Stimulated activated naive CD8-positive, alpha-beta T cell treated with anti-CD3 and anti-CD28 coated beads, Interleukin-15, Interleukin-2, amounts not matched to agents 100 U/mL and 50 U/mL, for 24 hours (primary cell): ENCODE measurements around the gene USP20.
"Not testable (repeated sequence)": the region's sequence is repeated elsewhere in the genome, so short reads cannot be mapped to it uniquely, and the experiment has no call there.

Source experiments
- ATAC-seq: fragments of 150-1000 bp; cut with Tn5 transposase; one replicate; pipeline ENCODE4 v1.10.0; 2021
- DNase-seq: peaks from one replicate; pipeline ENCODE4 v3.0.0; 2021

Gene USP20

DNA sequence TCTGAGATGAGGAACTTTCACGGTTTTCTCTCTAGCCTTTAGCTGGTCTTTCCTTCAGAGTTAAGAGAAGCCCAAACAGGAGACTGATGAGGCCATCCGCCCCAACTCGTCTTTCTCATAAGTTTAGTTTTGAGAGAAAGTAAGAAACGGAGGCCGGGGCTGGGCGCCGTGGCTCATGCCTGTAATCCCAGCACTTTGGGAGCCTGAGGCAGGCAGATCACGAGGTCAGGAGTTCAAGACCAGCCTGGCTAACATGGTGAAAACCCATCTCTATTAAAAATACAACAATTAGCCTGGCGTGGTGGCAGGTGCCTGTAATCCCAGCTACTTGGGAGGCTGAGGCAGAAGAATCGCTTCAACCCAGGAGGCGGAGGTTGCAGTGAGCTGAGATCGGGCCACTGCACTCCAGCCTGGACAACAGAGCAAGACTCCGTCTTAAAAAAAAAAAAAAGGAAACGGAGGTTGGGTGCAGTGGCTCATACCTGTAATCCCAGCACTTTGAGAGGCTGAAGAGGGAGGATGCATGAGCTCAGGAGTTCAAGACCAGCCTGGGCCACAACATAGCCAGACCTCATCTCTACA is 55.6 kb downstream of the USP20 start:
- ATAC-seq, DNase-seq: not testable (repeated sequence)

DNA sequence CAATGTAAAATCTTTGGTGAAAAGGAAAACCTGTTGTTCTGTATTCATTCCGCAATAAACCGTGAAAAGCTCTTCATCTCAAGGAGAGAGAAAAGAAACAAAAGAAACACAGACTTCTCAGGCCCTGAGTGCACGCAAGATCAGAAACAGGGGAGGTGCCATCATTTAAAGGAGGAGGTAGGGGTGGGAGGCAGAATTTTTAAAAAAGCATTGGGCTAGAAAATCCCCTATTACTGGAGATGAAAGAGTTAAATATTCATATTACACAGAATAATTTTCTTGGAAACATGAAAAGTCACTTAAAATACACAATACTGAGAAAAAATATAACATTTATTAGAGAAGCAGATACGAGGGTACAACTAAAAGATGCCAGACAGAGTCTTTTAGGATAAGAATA is 56.3 kb downstream of the USP20 start:
- ATAC-seq (no peak), DNase-seq (no peak)

DNA sequence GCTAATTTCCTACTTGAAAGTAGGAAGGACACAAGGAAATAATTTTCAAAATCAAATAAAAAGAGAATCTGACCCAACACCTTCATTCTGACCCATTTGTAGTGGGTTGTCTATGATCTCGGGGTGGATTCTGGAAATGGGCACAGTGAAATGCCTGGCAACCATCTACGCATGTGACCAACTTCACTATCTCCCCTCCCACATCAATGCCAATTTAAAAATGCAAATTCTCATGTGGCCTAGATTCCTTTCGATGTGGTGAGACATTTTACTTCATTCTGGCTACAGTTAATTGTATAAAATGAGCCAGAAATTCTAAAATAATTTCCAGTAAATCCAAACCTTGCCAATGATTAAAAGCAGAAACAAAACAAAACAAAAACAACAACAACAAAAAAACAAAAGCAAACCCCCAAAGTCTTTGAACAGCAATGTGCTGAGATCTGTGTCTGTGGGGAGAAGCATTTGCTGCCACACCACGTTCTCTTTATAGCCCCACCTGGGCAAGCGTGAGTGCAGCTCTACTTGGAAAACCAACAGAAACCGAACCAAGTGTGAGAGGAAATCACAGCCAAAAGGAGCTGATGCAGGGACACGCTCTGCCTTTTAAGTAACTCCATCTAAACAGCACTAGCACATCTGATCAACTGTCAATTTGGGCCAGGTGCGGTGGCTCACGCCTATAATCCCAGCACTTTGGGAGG is 59.0 kb downstream of the USP20 start:
- DNase-seq (peak; percentile 40), ATAC-seq (no peak)

DNA sequence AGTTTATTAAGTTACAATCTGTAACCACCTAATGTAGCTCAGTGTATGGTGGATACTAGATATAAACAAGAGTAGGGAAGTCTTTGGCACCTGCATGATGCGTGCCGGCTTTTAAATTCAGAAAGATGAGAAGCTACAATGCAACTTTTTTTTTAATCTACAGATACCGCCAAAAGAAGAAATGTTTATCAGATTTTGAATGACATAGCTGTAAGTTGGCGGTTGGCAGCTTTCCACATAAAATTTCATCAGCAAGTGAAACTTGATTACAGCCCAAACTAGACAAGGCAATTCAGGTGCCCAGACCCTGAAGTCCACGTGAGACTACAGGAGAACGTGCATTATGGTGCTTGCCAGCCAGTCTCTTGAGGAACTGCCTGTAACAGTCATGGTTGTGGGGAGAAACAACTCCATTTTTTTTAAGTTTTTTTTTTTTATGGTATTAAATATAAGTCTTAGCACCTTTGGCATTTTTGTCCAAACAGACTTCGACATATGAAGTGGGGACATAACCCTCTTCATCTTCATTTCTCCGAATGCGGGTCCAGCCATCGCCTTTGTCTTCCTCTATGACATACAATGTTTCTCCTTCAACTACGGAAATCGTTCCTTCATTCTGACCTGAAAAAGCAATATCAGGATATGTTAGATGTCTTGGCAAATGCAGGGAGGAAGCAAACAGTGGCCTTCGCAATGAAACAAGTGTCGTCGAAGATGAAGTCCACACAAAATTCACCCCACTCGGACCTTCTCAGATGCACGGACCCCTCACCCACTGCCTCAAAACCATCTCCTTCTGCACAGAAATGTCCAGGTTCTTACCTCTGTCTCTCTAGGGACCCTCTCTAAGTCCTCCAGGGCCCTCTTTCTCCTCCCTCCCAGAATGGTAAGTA is 60.4 kb downstream of the USP20 start:
- DNase-seq (peak; percentile 42), ATAC-seq (no peak)

DNA sequence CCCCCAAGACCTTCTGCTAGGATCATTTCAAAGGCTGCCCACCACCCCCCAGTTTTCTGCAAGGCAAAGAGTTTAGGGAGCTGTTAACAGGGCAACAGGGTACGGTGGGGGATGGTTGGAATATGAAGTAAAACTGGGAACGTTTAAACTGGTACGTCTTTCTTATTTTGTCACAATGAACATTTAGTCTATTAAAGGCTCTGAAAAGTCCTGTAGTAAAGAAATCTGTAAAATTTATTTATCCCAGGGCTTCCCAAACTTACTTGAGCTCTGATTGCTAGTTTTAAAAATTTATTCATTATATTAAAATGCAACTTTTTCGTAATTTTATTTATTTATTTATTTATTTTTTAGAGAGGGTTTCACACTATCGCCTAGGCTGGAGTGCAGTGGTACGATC is 62.0 kb downstream of the USP20 start:
- ATAC-seq (no peak), DNase-seq (no peak)

DNA sequence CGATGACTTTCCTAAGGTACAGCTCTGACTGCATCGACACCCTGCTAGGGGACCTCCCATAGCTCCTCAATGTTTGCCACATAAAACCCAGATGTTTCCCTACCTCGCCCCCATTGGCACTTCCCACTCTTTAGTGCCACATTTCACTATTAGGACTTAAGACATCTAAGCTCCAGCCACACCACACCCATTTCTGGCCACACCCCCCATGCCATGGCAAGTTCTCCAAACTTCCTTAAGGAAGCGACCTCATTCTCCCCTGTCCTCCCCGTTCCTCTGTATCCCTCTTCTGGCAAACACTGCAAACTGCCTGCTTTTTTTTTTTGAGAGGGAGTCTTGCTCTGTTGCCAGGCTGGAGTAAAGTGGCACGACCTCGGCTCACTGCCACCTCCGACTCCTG is 62.9 kb downstream of the USP20 start:
- ATAC-seq (no peak), DNase-seq (no peak)

DNA sequence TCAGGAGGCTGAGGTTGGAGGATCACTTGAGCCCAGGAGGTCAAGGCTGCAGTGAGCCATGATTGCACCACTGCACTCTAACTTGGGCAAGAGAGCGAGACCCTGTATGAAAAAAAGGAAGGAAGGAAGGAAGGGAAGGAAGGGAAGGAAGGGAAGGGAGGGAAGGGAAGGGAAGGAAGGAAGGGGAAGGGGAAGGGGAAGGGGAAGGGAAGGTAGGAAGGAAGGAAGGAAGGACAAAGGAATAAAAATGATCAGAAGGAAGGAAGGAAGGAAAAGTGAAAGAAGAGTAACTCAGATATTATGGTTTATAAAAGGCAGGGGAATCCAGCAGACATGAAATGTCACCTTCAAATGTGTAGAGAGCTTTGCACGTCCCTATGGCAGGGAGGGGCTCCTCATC is 64.4 kb downstream of the USP20 start:
- ATAC-seq = no peak
- DNase-seq = no peak

DNA sequence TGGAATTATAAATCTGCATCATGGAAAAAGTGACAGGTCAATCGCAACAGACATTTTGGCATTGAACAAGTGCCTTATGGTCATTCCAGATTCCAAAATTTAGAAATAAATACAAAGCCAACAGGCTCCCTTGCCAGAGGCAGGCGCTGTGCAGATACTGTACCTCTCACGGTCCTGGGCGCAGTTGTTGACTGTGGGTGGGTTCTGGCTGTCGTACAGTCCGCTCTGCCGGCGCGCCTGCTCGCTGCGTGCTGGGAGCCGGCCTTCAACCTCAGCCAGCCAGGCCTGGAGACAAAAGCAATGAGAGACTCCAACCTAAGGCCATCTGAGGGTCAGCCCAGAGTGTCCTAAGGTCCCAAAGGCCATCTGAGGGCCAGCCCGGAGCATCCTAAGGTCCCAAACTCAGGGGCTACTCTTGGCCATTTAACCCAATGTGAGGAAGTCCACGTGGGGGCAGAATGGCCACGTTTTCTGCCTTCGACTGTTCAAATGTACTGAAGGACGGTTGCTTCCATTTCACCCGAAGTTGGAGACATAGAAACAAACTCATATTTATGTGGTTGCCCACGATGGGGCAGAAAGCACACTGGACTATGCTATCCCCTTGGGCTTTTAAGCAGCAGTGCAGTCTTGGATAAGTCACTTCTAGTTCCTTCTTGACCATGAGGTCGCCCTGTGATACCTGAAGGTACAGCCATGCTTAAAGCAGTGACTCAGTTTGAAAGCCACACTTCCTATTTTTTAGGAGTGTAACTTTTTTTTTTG is 65.2 kb downstream of the USP20 start:
- DNase-seq (no peak), ATAC-seq (peak; percentile 49)

DNA sequence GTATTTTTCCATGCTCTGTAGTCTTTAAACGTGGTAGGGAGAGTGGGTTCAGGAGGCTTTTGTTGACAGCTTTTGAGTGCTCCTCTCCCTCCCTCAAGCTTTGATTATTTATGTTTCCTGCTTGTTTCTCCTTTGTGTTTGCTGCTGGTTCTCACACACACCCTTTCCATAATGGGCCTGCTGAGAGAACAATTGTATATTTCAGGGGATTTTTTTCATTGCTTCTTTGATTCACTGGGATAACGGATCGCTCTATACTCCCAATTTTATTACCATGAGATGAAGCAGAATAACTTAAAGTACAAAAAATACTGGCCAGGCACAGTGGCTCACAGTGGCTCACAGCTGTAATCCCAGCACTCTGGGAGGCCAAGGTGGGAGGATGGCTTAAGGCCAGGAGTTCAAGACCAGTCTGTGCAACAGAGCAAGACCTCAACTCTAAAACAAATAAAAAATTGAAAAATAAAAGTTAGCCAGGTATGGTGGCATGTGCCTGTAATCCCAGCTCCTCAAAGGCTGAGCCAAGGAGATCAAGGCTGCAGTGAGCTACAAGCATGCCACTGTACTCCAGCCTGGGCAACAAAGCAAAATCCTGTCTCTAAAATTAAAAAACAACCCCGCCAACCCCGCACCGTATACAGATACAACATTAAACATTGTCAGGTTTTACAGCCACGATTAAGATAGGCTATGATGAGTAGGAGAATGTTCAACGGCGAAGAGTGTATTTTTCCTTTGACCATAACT is 66.9 kb downstream of the USP20 start:
- ATAC-seq (no peak), DNase-seq (no peak)

DNA sequence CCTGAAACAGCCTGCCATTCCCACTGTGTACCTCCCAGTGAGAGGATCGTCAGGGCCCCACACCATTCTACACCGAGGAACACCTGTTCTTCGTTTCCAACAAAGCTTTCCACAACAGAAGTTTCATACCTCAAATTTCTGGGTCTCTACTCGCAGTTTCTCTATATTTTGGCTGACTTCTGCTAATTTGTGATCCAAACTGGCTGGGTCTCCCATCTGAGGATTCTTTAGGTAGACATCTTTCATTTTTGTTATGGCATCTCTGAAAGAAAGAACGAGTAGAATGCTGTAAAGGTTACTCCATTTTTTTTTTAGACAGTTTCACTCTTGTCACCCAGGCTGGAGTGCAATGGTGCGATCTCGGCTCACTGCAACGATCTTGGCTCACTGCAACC is 67.5 kb downstream of the USP20 start:
- ATAC-seq = no peak
- DNase-seq = no peak

DNA sequence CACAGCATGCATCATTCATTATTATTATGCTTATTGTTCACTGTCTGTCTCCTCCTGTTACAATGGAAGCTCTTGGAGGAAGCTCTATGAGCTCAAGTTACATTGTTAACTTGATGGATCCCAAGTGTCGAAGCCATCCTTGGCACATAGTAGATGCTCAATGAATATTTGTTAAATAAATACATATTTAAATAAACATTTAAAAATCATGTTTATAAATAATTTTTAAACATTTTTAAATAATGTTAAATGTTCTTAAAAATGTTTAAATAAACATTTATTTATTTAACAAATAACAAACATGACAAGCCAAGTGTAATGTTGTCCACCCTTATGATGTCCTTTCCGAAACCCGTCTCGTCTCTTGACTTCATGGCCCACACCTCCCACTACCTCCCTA is 69.5 kb downstream of the USP20 start:
- DNase-seq = no peak
- ATAC-seq = no peak

DNA sequence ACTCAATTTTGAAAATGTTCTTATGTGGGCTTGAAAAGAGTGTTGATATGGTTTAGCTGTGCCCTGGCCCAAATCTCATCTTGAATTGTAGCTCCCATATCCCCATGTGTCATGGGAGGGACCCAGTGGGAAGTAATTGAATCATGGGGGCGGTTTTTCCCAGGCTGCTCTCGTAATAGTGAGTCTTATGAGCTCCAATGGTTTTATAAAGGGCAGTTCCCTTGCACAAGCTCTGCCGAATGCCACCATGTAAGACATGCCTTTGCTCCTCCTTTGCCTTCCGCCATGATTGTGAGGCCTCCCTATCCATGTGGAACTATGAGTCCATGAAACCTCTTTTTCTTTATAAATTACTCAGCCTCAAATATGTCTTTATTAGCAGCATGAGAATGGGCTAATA is 71.0 kb downstream of the USP20 start:
- ATAC-seq = no peak
- no peak for DNase-seq

DNA sequence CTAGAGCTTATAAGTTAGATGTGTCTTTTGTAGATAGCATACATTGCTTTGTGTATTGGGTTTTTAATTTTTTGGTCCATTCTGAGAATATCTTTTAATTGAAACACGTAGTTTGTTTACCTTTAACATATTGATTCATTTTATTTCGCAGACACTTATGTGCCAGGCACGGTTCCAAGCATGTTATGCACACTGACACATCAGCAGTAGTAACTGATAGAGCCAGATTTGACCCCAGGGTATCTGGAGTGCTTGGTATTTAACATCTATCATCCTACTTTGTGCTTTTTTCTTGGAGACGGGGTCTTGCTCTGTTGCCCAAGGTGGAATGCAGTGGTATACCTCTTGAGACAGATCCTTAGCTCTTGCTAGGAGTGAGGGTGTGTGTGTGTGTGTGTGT is 71.9 kb downstream of the USP20 start:
- no peak for ATAC-seq
- no peak for DNase-seq

DNA sequence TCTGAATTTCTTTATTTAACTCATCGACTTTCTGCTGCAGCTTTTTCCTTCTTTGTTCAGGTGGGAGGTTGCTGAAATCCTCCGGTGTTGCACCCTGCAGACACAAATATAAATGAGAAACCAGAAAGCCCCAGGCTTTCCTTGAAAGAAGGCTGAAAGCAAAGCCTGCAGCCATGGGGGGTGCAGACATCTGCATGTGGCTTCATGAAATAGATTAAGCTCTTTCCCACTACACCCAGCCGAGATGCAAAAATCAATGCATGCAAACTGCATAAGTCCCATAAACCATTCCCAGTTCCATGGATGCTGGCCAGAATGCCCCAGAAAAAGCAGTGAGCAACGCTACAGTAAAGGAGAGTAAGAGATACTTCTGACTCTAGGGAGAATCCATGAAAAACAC is 73.6 kb downstream of the USP20 start:
- no peak for ATAC-seq

DNA sequence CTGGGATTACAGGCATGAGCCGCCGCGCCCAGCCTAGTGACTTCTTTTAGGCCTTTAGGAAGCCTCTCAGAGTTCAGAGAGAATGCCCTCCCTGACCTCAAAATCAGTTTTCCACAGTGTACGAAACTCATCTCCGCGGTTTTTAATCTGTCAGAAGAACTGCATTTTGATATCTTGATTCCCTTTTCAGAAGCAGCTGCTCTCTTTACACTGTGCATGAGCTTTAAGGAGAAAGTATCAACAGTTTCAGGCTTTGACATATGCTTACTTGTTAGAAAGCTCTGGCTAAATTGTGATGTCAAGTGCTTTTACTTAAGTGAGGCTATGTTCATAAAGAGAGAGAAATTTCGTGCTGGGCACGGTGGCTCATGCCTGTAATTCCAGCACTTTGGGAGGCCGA is 74.6 kb downstream of the USP20 start:
- DNase-seq = no peak
- ATAC-seq = no peak

More for the DNA sequence above, 73.6 kb downstream of the USP20 start:
- DNase-seq = no peak

DNA sequence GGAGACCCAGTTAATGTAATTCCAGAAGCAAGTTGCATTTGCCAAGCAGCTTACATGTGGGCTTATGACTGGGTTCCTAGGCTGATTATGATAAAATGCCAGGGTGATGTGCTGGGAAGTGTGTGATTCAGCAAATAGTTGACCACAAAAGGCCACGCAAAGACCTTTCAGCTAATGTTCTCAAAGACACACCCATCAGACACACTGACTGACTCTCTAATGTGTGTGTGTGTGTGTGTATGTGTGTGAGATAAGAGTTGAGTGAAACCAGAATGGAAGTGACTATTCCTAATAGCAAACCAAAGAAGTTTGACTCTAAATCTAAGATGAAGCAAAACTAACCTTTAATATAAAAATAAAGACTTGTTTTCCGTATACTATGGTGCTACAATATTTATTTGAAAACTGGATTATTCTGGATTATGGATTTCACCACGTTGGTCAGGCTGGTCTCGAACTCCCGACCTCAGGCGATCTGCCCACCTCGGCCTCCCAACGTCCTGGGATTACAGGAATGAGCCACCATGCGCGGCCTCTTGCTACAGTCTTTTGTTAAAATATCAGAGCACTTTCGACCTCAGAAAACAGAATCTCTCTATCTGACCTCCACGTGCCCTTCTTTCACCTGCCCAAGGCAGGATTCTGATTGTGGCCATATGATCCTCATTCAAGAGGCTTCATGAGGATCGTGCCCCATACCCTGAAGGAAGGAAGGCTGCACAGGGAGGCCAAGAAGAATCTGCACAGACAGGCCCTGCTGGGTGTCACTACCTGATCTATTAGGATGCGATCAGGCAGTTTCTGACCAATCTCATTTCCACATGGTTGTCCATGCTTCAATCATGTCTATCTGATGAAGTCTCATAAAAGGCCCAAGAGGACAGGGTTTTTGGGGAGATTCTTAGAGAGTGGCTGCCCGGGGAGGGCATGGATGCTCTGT is 75.6 kb downstream of the USP20 start:
- DNase-seq (peak; percentile 33), ATAC-seq (peak; percentile 81)

DNA sequence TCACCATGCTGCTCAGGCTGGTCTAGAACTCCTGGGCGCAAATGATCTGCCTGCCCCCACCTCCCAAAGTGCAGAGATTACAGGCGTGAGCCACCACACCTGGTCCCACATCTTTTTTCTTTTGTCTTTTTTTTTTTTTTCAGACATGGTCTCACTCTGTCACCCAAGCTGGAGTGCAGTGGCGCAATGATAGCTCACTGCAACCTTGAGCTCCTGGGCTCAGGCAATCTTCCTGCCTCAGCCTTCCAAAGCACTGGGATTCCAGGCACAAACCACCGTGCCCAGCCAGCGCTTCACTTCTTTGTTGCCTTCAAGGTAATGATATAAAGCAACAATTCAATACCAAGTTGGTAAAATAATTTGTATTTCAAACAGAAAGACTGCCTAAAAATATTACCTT is 78.8 kb downstream of the USP20 start:
- DNase-seq (no peak), ATAC-seq (no peak)

DNA sequence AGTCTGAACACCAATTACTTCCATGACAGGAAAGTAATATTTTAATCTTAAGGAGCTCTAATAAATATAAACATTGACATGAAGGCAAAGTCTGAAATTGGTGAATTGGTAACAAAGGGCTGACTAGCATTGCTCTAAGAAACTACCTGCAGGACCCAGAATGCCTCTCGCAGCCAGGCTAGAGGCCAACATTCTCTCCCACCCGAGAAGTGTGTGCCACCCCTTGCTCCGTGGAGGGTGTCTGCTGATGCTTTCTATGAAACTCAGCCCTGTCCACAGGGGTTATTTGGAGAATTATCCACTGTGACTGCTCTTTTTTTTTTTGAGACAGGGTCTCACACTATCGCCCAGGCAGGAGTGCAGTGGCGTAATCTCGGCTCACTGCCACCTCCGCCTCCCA is 81.4 kb downstream of the USP20 start:
- DNase-seq (no peak), ATAC-seq (no peak)

DNA sequence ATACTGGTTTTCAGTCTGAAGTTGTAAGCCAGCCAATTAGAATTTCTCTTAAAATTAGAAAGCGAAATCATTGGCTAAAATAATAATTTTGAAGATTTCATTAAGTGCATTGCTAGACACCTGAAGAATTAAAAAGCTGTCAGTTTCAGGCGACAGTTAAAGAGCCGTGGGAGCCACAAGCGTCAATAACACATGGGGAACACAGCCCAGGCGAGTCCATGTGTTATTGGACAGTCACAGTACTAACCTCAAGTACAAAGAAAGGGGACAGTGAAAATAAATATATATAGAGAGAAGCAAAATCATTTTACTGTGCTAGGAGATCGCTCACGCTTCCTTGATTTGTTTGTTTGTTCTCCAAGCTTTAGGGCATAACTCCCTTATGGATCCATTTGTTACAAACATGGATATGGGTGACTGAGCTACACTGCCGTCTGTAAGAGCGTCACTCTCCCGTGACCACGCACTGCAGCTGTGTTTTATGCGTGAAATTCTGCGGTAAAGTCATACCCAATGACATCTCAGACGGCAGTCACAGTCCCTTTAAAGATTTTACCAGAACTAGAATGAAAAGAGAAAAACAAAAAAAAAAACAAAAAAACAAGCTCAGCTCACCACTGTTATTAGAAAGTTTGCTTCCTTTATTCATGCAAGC is 83.2 kb downstream of the USP20 start:
- DNase-seq = no peak
- ATAC-seq = no peak

DNA sequence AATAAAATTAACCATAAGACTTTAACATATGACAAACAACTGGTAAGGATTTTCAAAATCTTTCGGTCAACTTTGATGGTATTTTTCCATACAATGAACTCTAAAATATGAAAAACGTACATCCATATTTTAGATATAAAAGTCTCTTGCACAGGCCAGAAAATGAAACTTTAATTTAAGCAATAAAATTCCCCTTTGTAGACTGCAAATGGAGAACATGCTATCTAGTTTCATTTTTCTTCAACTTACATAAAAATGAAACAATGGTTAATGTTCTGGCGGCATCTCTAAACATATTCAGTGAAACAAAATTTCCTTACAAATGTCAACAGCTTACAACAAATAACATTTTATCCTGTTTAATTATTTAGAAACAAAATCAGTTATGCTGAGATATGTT is 84.0 kb downstream of the USP20 start:
- no peak for ATAC-seq
- no peak for DNase-seq
